Thymus (tissue), 11 donors: Measurements from ENCODE around the gene VPS13D. TPM values are rescaled to one million over a fixed set of nuclear protein-coding genes. Genes with fewer than 3 reads are reported as not detected.

Experiments
- DNase-seq, 9 donors: peaks; one replicate each; pipeline ENCODE4 v3.0.0-alpha.2; 2013; ENCODE audit warnings: low spot score in 9 of 9, low read depth in 6 of 9, missing footprints in 1 of 9
- H3K27ac ChIP-seq, 2 donors: one replicate each; pipeline ENCODE4 v1.5.1; 2013; ENCODE audit warnings: control low read depth in 1 of 2, low read depth in 1 of 2, low read length in 1 of 2, mild to moderate bottlenecking in 1 of 2, moderate library complexity in 1 of 2
- H3K27me3 ChIP-seq, 2 donors: one replicate each; pipeline ENCODE4 v1.5.1; 2013; ENCODE audit warnings: low read length in 1 of 2; ENCODE audit not compliant: control insufficient read depth in 2 of 2, insufficient read depth in 1 of 2
- H3K36me3 ChIP-seq, 2 donors: one replicate each; pipeline ENCODE4 v1.5.1; 2013; ENCODE audit warnings: low read length in 1 of 2, mild to moderate bottlenecking in 1 of 2, moderate library complexity in 1 of 2; ENCODE audit not compliant: control insufficient read depth in 2 of 2, insufficient read depth in 2 of 2
- H3K4me1 ChIP-seq, 2 donors: one replicate each; pipeline ENCODE4 v1.5.1; 2013; ENCODE audit warnings: low read length in 2 of 2; ENCODE audit not compliant: control insufficient read depth in 2 of 2, insufficient read depth in 2 of 2
- H3K4me3 ChIP-seq, 2 donors: one replicate each; pipeline ENCODE4 v1.5.1; 2013; ENCODE audit warnings: low read length in 2 of 2, control low read depth in 1 of 2, mild to moderate bottlenecking in 1 of 2
- H3K9me3 ChIP-seq, 2 donors: one replicate each; pipeline ENCODE4 v1.5.1; 2013; ENCODE audit warnings: low read length in 1 of 2, mild to moderate bottlenecking in 1 of 2; ENCODE audit not compliant: control insufficient read depth in 2 of 2, insufficient read depth in 1 of 2
- WGBS: extraction: QIAGEN DNeasy Blood & Tissue Kit; methylation state at CpG from one replicate; pipeline ENCODE4 v1.1.7; 2013; 5-methylcytosine and 5-hydroxymethylcytosine counted together
- polyA plus RNA-seq: library from polyadenylated mRNA; stranded (reverse); fragments of 200-250 nt; gene quantifications from one replicate; pipeline ENCODE4 v1.2.3, GENCODE V29; 2013
- total RNA-seq: library from RNA; stranded (reverse); fragments of 120-200 nt; gene quantifications from one replicate; pipeline ENCODE4 v1.2.4, GENCODE V29; 2013
- donor health status: healthy.

VPS13D gene
- total and polyA plus RNA-seq, 2 donors, result 10.2 to 21.7 TPM

DNA sequence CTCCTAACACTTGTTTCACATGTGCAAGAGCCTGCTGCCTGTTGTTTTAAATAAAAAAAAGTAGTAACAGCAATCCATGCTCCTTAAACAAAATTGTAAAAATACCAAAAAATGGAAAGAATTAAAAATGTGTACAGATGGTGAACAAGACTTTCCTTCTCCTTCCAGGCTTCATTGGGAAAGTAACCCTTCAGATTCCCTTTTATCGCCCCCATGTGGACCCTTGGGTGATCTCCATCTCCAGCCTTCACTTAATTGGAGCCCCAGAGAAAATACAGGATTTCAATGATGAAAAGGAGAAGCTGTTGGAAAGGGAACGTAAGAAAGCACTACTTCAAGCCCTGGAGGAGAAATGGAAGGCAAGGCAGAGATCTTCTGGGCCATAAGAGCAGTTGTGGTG is 14.2 kb downstream of the VPS13D start:
- Histone ChIP-seq H3K4me3 (no peak overlapping the region), H3K27me3 (no peaks in the 10 kb centered on the region), H3K27ac (no peak overlapping the region), H3K9me3 (no peaks in the 10 kb centered on the region), H3K4me1 (no peaks in the 10 kb centered on the region), H3K36me3 (peaks cover 26 to 29% of the 10 kb centered on the region in 2 donors)
- DNase-seq, result peak in 1 of 9 donors; percentile 4
- 92% methylated on average over 2 of the region's 2 CpGs for WGBS

DNA sequence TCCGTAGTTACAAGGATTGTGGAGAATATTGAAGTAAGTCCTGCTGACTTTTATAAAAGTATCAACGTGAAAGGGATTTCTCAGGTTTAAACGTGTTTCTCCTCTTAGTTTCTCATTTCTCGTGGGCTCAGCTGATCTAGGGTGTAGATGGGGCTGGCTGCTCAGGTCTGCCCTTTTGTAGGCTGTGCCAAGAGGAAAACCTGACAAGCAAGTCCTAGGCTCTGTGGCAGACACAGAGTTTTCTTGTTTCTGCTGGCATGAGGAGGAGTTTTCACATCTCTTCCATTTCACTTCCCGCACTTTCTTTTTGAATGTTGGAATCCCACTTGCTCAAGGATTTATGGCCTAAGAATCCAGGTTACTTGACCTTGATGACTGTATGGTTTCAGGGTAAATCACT is 14.8 kb downstream of the VPS13D start:
- no peaks in the 10 kb centered on the region for H3K4me1 ChIP-seq
- peaks cover 31 to 34% of the 10 kb centered on the region in 2 donors for H3K36me3 ChIP-seq
- WGBS, result 97% methylated on average over 5 of the region's 5 CpGs
- DNase-seq, result no peak
- no peaks in the 10 kb centered on the region for H3K27me3 ChIP-seq
- H3K4me3 ChIP-seq, result no peak overlapping the region
- no peak overlapping the region for H3K27ac ChIP-seq
- H3K9me3 ChIP-seq, result no peaks in the 10 kb centered on the region

DNA sequence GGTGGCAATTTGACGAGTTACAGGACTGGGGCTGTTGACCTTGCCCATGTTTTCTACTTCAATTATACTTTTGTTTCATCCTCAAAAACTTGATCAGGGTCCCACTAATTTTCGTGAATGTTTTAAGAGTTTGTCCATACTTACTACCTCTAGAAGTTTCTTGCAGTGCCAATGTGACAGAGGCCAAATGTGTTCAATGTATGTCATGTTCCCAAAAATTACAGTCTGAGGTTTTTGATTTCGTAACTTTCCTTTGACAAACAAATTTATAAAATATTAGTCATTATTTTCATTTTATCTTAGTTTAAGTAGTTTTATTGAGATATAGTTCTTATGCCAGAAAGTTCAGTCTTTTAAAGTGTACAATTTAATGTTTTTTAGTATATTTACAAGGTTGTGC is 15.3 kb downstream of the VPS13D start:
- no peaks in the 10 kb centered on the region for H3K9me3 ChIP-seq
- WGBS, result 84% methylated on average over 3 of the region's 3 CpGs
- H3K4me3 ChIP-seq, result no peak overlapping the region
- no peak overlapping the region for H3K27ac ChIP-seq
- no peaks in the 10 kb centered on the region for H3K4me1 ChIP-seq
- H3K36me3 ChIP-seq, result peaks cover 36 to 39% of the 10 kb centered on the region in 2 donors
- DNase-seq, result no peak
- H3K27me3 ChIP-seq, result no peaks in the 10 kb centered on the region

DNA sequence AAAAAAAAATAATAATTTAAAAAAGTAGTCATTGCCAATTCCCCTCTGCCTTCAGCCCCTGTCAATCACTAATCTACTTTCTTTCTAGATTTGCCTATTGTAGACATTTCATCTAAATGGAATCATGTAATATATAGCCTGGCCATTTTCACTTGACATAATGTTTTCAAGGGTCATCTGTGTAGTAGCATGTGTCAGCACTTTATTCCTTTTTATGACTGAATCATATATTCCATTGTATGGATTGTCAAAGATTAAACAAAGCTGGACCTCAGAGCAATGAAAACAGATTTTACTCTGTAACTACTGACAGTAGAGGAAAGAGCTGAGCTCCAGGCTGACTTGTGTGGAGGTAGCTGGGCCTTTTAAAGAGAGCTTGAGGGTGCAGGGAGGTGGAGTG is 15.9 kb downstream of the VPS13D start:
- no peaks in the 10 kb centered on the region for H3K27me3 ChIP-seq
- no peak overlapping the region for H3K27ac ChIP-seq
- H3K36me3 ChIP-seq, result peaks cover 36 to 41% of the 10 kb centered on the region in 2 donors
- H3K4me1 ChIP-seq, result no peaks in the 10 kb centered on the region
- no peaks in the 10 kb centered on the region for H3K9me3 ChIP-seq
- no peak overlapping the region for H3K4me3 ChIP-seq
- no peak for DNase-seq

GRCh38 chr1:12246584-12246983 is 16.8 kb downstream of the VPS13D start:
- Histone ChIP-seq H3K4me3 (no peak overlapping the region), H3K9me3 (no peaks in the 10 kb centered on the region), H3K36me3 (peaks cover 40 to 48% of the 10 kb centered on the region in 2 donors), H3K27ac (no peak overlapping the region), H3K27me3 (no peaks in the 10 kb centered on the region), H3K4me1 (no peaks in the 10 kb centered on the region)
- WGBS, result 88% methylated on average over 6 of the region's 6 CpGs
- DNase-seq, result no peak

- DNase-seq, result no peak
- Histone ChIP-seq H3K36me3 (peaks cover 39 to 47% of the 10 kb centered on the region in 2 donors), H3K27me3 (no peaks in the 10 kb centered on the region), H3K9me3 (no peaks in the 10 kb centered on the region), H3K27ac (no peak overlapping the region), H3K4me3 (no peak overlapping the region), H3K4me1 (no peaks in the 10 kb centered on the region)
- WGBS, result 100% methylated on average over 1 of the region's 1 CpG
Measured at GRCh38 chr1:12249181-12249580, 19.4 kb downstream of the VPS13D start.

- H3K36me3 ChIP-seq, result peaks cover 35 to 41% of the 10 kb centered on the region in 2 donors
- no peaks in the 10 kb centered on the region for H3K4me1 ChIP-seq
- H3K27ac ChIP-seq, result no peak overlapping the region
- H3K9me3 ChIP-seq, result no peaks in the 10 kb centered on the region
- WGBS, result 95% methylated on average over 6 of the region's 6 CpGs
- no peak for DNase-seq
- H3K27me3 ChIP-seq, result no peaks in the 10 kb centered on the region
- no peak overlapping the region for H3K4me3 ChIP-seq
Measured at GRCh38 chr1:12249748-12250147, 19.9 kb downstream of the VPS13D start.

GRCh38 chr1:12251442-12251841 is 21.6 kb downstream of the VPS13D start:
- whole genome bisulfite sequencing, result 93% methylated on average over 5 of the region's 5 CpGs
- Histone ChIP-seq H3K27ac (no peak overlapping the region), H3K36me3 (peaks cover 33 to 40% of the 10 kb centered on the region in 2 donors), H3K9me3 (no peaks in the 10 kb centered on the region), H3K27me3 (no peaks in the 10 kb centered on the region), H3K4me1 (no peaks in the 10 kb centered on the region), H3K4me3 (no peak overlapping the region)
- DNase-seq, result no peak

- H3K36me3 ChIP-seq, result peaks cover 51 to 53% of the 10 kb centered on the region in 2 donors
- DNase-seq, result no peak
- no peaks in the 10 kb centered on the region for H3K27me3 ChIP-seq
- H3K4me3 ChIP-seq, result no peak overlapping the region
- H3K27ac ChIP-seq, result no peak overlapping the region
- H3K4me1 ChIP-seq, result no peaks in the 10 kb centered on the region
- no peaks in the 10 kb centered on the region for H3K9me3 ChIP-seq
- WGBS, result 98% methylated on average over 2 of the region's 2 CpGs
Measured at GRCh38 chr1:12255913-12256312, 26.1 kb downstream of the VPS13D start.

GRCh38 chr1:12258272-12258671 is 28.4 kb downstream of the VPS13D start:
- Histone ChIP-seq H3K9me3 (no peaks in the 10 kb centered on the region), H3K36me3 (peaks cover 56 to 63% of the 10 kb centered on the region in 2 donors), H3K4me3 (no peak overlapping the region), H3K27me3 (no peaks in the 10 kb centered on the region), H3K4me1 (no peaks in the 10 kb centered on the region), H3K27ac (no peak overlapping the region)
- 97% methylated on average over 7 of the region's 7 CpGs for WGBS
- DNase-seq, result no peak
